M059J (cell line): ENCODE data around the gene SUPT3H. TPM values are rescaled to one million over a fixed set of nuclear protein-coding genes. Genes with fewer than 3 reads are reported as not detected.
"Not testable (repeated sequence)": the region's sequence is repeated elsewhere in the genome, so short reads cannot be mapped to it uniquely, and the experiment has no call there.

Experiments
- DNase-seq: peaks from one replicate; pipeline ENCODE4 v3.0.0-alpha.2; 2012; ENCODE audit warnings: low read depth
- total RNA-seq: library from RNA; depleted of rRNA; stranded (reverse); fragments of >200 nt; shearing (Covaris generic); gene quantifications from 2 replicates; pipeline ENCODE4 v1.2.3, GENCODE V29; 2014

SUPT3H gene
- total RNA-seq, 1 experiment from 2014 or later, result 4.5 TPM

GRCh38 chr6:45323656-45324224 lies 54.0 kb downstream of the SUPT3H start:
- no peak for DNase-seq

DNA sequence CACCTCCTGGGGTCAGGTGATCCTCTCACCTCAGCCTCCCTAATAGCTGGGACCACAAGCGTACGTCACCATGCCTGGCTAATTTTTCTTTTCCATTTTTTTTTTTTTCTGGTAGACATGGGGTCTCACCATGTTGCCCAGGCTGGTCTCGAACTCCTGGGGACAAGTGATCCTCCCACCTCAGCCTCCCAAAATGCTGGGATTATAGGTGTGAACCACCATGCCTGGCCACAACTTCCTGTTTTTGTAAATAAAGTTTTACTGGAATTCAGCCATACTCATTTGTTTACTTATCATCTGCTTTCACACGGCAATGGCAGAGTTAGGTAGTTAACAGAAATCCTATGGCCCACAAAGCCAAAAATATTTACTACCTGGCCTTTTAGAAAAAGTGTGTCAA lies 57.4 kb downstream of the SUPT3H start:
- no peak for DNase-seq

- no peak for DNase-seq
These were observed 63.6 kb downstream of the SUPT3H start for GRCh38 chr6:45314146-45314545.

DNA sequence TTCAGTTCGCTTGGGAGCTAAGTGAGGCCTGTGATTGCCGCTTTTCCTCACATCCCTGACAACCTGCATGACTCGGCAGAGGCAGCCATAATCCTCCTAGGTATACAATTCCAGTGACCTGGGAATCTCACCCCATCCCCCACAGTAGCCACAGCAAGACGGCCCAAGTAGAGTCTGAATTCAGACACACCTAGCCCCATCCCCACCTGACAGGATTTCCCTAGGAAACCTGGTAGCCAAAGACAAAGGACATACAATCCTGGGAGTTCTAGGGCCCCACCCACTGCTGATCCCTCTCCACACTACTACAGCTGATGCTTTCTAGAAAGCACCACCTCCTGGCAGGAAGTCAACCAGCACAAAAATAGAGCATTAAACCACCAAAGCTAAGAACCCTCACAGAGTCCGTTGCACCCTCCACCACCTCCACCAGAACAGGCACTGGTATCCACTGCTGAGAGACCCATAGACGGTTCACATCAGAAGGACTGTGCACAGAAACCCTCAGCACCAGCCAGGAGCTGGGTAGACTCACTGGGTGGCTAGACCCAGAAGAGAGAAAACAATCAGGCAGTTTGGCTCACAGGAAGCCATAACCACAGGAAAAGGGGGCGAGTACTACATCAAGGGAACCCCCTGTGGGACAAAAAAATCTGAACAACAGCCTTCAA lies 67.5 kb downstream of the SUPT3H start:
- no peak for DNase-seq

- peak; percentile 9 for DNase-seq
These were observed 72.2 kb downstream of the SUPT3H start for GRCh38 chr6:45305546-45305945.

DNA sequence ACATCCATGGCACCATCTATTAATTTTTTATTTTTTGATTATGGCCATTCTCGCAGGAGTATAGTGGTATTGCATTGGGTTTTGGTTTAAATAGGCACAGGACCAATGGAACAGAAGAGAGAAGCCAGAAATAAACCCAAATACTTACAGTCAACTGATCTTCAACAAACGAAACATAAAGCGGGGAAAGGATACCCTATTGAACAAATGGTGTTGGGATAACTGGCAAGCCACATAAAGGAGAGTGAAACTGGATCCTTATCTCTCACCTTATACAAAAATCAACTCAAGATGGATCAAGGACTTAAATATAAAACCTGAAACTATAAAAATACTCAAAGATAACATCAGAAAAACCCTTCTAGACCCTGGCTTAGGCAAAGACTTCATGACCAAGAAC lies 74.9 kb downstream of the SUPT3H start:
- DNase-seq, result no peak

GRCh38 chr6:45301348-45302142 lies 76.2 kb downstream of the SUPT3H start:
- no peak for DNase-seq

GRCh38 chr6:45300736-45301135 lies 77.0 kb downstream of the SUPT3H start:
- no peak for DNase-seq

GRCh38 chr6:45299096-45299581 lies 78.6 kb downstream of the SUPT3H start:
- no peak for DNase-seq

- no peak for DNase-seq
These were observed 80.4 kb downstream of the SUPT3H start for GRCh38 chr6:45297320-45297719.

DNA sequence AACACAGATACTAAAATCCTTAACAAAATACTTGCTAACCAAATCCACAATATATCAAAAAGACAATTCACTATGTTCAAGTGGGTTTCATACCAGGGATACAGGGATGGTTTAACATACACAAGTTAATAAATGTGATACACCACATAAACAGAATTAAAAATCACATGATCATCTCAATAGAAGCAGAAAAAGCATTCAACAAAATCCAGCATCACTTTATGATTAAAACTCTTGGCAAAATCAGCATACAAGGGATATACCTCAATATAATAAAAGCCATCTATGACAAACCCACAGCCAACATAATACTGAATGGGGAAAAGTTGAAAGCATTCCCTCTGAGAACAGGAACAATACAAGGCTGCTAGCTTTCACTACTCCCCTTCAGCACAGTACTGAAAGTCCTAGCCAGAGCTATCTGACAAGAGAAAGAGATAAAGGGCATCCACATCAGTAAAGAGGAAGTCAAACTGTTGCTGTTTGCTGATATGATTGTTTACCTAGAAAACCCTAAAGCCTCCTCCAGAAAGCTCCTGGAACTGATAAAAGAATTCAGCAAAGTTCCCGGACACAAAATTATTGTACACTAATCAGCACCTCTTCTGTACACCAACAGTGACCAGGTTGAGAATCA lies 83.6 kb downstream of the SUPT3H start:
- DNase-seq, result not testable (repeated sequence)

DNA sequence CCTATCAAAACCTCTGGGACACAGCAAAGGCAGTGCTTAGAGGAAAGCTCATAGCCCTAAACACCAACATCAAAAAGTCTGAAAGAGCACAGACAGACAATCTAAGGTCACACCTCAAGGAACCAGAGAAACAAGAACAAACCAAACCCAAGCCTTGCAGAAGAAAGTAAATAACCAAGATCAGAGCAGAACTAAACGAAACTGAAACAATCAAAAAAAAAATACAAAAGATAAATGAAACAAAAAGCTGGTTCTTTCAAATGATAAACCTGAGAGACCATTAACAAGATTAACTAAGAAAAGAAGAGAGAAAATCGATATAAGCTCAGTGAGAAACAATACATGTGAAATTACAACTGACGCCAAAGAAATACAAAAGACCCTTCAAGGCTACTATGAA lies 84.4 kb downstream of the SUPT3H start:
- DNase-seq, result no peak

- no peak for DNase-seq
These were observed 87.8 kb downstream of the SUPT3H start for GRCh38 chr6:45289751-45290514.

DNA sequence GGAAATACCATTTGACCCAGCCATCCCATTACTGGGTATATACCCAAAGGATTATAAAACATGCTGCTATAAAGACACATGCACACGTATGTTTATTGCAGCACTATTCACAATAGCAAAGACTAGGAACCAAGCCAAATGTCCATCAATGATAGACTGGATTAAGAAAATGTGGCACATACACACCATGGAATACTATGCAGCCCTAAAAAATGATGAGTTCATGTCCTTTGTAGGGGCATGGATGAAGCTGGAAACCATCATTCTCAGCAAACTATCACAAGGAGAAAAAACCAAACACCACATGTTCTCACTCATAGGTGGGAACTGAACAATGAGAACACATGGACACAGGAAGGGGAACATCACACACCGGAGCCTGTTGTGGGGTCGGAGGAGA lies 91.0 kb downstream of the SUPT3H start:
- DNase-seq, result not testable (repeated sequence)

DNA sequence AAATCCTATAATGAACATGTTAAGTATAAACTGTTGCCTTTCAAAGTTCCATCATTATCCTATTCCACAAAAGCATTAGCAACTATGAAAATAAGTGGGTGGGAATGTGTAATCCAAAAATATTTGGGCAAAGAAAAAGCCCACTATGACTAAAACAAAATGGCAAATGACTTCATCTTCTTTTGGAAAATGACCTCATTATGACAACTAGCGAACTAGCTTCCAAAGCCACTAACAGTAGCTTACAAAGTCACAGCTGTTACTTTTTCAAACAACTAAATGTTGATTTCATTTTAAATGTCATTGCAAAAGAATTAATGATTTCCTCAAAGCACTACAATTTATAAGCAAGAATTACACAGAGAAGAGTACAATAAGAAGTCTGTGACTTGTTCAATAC lies 99.4 kb downstream of the SUPT3H start:
- DNase-seq, result no peak

- DNase-seq, result not testable (repeated sequence)
These were observed 100.0 kb downstream of the SUPT3H start for GRCh38 chr6:45277741-45278140.

- no peak for DNase-seq
These were observed 102.4 kb downstream of the SUPT3H start for GRCh38 chr6:45275358-45275757.

DNA sequence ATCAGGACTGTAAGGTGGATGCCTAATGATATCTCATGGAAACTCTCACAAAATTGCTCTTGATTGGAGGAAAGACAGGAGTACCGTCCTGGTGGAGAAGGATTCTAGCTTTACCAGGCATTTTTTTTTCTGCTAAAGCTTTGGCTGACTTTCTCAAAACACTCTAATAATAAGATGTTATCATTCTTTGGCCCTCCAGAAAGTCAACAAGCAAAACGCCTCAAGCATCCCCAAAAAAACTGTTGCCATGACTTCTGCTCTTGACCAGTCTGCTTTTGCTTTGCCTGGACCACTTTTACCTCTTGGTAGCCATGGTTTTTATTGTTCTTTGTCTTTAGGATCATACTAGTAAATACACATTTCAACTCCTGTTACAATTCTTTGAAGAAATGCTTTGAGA lies 105.1 kb downstream of the SUPT3H start:
- DNase-seq, result no peak

GRCh38 chr6:45265246-45265645 lies 112.5 kb downstream of the SUPT3H start:
- no peak for DNase-seq

DNA sequence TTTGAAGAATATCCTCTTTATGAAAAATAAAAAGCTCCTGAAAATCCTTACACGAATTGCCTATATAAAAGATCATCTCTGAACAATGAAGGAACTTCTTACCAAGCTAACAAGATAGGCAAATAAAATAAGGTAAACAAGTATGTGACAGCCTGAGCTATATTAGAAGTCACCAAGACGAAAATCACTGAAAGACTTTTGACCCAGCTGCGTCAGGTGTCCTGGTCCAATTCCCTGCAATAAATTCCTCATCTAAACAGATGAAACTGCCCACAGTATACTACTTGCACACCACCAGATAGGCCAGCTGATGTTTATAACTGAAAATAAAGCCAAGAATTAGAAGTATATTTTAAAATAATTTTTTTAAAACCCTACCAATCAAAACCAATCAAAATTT lies 117.0 kb downstream of the SUPT3H start:
- no peak for DNase-seq
